ENCODE data around the gene TBCE.

- TF ChIP-seq CTCF (IDR thresholded peaks at IDR 0.05), result no peak
- no peak for TF ChIP-seq POLR2A (IDR thresholded peaks at IDR 0.05)
Observed at GRCh38 chr1:235339746-235340145, 27.5 kb upstream of the TBCE start.

Data from lower leg skin (tissue), 3 donors.